Lower leg skin (tissue), 4 donors: ENCODE data around the gene SHANK3. TPM values are rescaled to one million over a fixed set of nuclear protein-coding genes. Genes with fewer than 3 reads are reported as not detected.
"Not testable (repeated sequence)": the region's sequence is repeated elsewhere in the genome, so short reads cannot be mapped to it uniquely, and the experiment has no call there.

ENCODE experiments used
- DNase-seq, 2 donors: peaks; one replicate each; pipeline ENCODE4 v3.0.0-alpha.2; 2019; ENCODE audit warnings: low spot score in 2 of 2
- H3K4me3 ChIP-seq: fragments of 200-600 bp; sonication (generic); 2 replicates; pipeline ENCODE4 v1.5.1; 2017; ENCODE audit warnings: mild to moderate bottlenecking, low read depth; ENCODE audit not compliant: poor library complexity, severe bottlenecking
- POLR2A ChIP-seq, 2 donors: fragments of 450-650 bp; IDR thresholded peaks; one replicate each; pipeline ENCODE4 v1.6.1; 2016 to 2017; ENCODE audit warnings: antibody characterized with exemption in 2 of 2, mild to moderate bottlenecking in 1 of 2, moderate library complexity in 1 of 2
- WGBS, 2 donors: methylation state at CpG; one replicate each; pipeline ENCODE4 v1.1.5; 2018; 5-methylcytosine and 5-hydroxymethylcytosine counted together
- intact Hi-C: fragments of 100-400 bp; cut with DNase I; formaldehyde crosslinking; loops from one replicate; pipeline ENCODE4 v1.15.0; 2023; ENCODE audit warnings: low total_unique reads
- total RNA-seq, 4 donors: library from RNA; depleted of rRNA; stranded (reverse); fragments of >200 nt; gene quantifications; one replicate each; pipeline ENCODE4 v1.1.0, GENCODE V29; 2016
- TF ChIP-seq, protein P1 (sequence below), 3 donors: fragments of 450-650 bp; IDR thresholded peaks; one replicate each; pipeline ENCODE4 v1.5.1; 2016; ENCODE audit warnings: antibody characterized with exemption in 3 of 3, mild to moderate bottlenecking in 3 of 3, moderate library complexity in 2 of 3

SHANK3 gene
- total RNA-seq, 4 donors from 2014 or later, result 4.0 to 8.9 (median 6.8) TPM

DNA sequence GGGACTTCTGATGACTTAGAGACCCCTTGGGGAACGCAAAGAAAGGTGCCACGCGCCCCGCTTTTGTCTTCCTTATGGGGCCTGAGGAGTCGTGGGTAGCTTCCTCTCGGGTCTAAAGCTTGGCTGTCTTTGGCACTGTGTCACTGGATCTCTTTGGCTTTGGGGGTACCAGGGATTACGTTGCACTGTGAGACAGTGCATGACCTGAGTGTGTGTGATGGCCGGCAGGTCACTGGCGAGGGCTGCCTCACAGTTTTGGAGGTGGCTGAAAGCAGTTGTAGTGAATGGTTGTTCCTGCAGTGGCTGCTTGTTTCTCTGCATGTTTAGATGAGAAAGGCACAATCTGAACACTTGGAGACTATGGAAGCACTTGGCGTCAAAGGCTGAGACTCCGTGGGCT is 38.9 kb upstream of the SHANK3 start:
- peak in 1 of 2 donors; percentile 59 for DNase-seq
- no peak overlapping the region for H3K4me3 ChIP-seq
- intact Hi-C loops, result no loop called here
- 84 to 93% methylated on average over 11 of the region's 11 CpGs for WGBS, 2 donors
- TF ChIP-seq POLR2A (IDR thresholded peaks at IDR 0.05), result no peak
- TF ChIP-seq, protein P1, sequence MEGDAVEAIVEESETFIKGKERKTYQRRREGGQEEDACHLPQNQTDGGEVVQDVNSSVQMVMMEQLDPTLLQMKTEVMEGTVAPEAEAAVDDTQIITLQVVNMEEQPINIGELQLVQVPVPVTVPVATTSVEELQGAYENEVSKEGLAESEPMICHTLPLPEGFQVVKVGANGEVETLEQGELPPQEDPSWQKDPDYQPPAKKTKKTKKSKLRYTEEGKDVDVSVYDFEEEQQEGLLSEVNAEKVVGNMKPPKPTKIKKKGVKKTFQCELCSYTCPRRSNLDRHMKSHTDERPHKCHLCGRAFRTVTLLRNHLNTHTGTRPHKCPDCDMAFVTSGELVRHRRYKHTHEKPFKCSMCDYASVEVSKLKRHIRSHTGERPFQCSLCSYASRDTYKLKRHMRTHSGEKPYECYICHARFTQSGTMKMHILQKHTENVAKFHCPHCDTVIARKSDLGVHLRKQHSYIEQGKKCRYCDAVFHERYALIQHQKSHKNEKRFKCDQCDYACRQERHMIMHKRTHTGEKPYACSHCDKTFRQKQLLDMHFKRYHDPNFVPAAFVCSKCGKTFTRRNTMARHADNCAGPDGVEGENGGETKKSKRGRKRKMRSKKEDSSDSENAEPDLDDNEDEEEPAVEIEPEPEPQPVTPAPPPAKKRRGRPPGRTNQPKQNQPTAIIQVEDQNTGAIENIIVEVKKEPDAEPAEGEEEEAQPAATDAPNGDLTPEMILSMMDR (IDR thresholded peaks at IDR 0.05), result no peak

DNA sequence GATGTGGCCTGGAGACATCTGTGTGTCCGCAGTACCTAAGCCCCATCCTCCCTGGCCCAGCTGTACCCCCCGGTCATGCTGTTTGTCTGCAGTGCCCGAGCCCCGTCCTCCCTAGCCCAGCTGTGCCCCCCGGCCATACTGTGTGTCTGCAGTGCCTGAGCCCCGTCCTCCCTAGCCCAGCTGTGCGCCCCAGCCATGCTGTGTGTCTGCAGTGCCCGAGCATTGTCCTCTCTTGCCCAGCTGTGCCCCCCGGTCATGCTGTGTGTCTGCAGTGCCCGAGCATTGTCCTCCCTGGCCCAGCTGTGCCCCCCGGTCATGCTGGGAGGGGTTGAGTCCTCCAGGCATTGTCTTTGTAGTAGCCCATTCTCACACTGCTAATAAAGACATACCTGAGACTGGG is 37.0 kb upstream of the SHANK3 start:
- 87 to 96% methylated on average over 10 to 11 of the region's 11 CpGs for WGBS, 2 donors
- TF ChIP-seq POLR2A (IDR thresholded peaks at IDR 0.05), result no peak
- TF ChIP-seq, protein P1 (IDR thresholded peaks at IDR 0.05), result no peak
- intact Hi-C loops, result no loop called here
- peak in 1 of 2 donors; percentile 64 for DNase-seq
- no peak overlapping the region for H3K4me3 ChIP-seq

DNA sequence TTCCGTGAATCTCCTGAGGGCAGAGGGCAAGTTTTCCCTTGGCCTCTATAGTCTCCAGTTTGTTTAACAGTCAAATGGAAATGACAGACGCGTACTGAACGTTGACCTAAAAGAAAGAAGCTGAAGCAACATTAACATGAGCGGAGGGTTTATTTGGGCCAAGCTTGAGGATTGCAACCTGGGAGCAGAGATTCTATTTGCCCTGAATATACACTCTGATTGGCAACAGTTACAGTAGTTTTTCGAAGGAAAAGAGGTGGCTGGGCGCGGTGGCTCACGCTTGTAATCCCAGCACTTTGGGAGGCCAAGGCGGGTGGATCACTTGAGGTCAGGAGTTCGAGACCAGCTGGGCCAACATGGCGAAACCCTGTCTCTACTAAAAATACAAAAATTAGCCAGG is 32.3 kb upstream of the SHANK3 start:
- H3K4me3 ChIP-seq, intact Hi-C loops, DNase-seq: not testable (repeated sequence)
- WGBS, 2 donors, result 94 to 97% methylated on average over 12 of the region's 12 CpGs

DNA sequence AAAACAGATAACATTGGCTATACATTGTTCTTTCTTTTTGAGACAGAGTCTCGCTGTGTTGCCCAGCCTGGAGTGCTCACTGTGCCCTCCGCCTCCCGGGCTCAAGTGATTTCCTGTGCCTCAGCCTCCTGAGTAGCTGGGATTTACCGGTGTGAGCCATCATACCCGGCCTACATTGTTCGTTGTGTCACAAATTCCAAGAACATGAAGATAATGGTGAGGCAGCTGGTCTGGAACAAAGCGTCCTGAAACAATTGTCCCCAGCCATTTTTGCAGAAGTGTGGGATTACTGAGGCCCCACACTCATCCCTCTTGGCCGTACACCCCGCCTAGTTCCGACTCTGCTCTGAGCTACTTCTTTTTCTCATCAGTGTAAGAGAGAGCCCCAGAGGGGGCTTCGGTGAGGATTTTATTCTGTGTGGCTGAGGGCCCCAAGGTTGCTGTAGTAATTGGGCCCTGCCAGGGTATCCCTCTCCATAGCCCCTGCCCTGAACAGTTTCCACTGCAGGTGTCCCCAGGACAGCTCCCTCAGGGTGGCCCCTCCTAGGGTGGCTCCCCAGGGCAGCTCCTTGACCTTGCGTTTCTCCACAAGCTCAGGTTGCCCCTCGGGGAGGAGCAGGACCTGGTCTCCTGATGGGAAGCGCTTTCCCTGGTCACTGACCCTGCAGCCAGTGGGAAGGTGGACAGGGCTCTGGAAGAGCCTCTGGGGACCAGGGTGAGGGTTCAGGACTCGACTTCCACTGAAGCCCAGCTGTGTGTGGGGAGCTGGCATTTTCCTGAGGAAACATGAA is 31.6 kb upstream of the SHANK3 start:
- intact Hi-C loops, result no loop called here
- no peak overlapping the region for H3K4me3 ChIP-seq
- DNase-seq, result no peak
- WGBS, 2 donors, result 75 to 80% methylated on average over 15 of the region's 15 CpGs
- TF ChIP-seq, protein P1 (IDR thresholded peaks at IDR 0.05), result no peak
- TF ChIP-seq POLR2A (IDR thresholded peaks at IDR 0.05), result no peak

DNA sequence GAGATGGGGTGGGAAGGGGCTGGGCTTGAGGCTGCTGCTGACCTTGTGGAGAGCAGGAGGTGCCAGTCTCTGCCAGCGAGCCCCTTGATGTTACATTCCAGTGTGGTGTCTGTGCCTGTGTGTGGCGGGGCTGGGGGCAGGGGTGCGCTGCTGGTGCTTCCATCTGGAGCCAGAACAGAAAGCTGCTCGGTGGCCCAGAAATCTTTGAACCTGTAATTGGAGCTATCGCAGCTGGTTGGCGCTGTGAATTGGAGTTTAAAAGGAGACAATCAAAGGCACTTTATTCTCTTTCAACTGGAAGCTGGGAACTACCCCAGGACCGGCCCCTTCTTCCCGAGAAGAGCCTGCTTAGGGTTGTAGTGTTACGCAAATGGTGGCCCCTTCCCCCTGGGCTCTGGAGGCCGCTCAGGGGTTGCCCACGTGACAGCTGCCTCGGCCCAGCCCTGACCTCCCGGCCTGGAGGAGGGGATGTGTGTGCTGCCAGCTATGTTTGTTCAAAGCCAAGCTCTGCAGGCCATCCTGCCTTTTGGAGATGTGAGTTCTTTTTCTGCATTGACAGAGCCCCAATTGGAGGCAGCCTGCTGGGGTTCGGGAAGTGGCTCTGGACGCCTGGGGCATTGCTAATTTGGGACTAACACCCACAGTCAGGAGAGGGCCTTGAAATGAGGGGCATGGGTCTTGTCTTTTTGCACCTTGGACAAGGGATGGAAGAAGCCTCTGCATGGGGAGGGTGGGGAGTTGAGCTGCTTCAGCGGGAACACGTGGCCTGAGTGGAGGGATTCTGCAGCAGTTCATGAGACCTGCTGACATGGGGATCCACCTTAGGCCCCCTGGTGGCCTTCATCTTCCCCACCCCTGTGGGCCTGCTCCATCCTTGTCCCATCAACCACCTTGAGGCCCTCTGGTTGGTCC is 30.7 kb upstream of the SHANK3 start:
- DNase-seq, result peak in 1 of 2 donors; percentile 82
- H3K4me3 ChIP-seq, result no peak overlapping the region
- 21 to 22% methylated on average over 16 to 17 of the region's 17 CpGs for WGBS, 2 donors
- TF ChIP-seq, protein P1 (IDR thresholded peaks at IDR 0.05), result no peak
- TF ChIP-seq POLR2A (IDR thresholded peaks at IDR 0.05), result no peak
- intact Hi-C loops, result no loop called here

DNA sequence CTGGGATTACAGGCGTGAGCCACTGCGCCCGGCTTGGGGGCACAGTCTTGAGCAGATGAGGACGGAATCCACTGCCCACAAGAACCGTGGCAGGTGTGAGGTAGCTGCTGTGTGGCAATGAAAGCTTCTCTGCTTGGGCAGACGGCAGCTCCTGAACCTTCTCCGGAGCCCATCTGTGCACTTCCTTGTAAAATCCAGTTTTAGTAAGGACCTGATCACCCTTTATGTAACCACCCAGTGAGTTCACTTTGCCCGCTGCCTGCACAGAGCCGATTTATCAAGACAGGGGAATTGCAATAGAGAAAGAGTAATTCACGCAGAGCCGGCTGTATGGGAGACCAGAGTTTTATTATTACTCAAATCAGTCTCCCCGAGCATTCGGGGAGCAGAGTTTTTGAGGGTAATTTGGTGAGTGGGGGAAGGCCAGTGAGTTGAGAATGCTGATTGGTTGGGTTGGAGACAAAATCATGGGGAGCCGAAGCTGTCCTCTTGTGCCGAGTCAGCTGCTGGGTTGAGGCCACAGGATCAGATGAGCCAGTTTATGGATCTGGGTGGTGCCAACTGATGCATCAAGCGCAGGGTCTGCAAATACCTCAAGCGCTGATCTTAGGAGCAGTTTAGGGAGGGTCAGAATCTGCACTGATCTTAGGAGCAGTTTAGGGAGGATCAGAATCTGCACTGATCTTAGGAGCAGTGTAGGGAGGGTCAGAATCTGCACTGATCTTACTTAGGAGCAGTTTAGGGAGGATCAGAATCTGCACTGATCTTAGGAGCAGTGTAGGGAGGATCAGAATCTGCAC is 29.4 kb upstream of the SHANK3 start:
- DNase-seq, result peak in 1 of 2 donors; percentile 60
- intact Hi-C loops, H3K4me3 ChIP-seq: not testable (repeated sequence)
- WGBS, 2 donors, result 80 to 87% methylated on average over 17 of the region's 17 CpGs

DNA sequence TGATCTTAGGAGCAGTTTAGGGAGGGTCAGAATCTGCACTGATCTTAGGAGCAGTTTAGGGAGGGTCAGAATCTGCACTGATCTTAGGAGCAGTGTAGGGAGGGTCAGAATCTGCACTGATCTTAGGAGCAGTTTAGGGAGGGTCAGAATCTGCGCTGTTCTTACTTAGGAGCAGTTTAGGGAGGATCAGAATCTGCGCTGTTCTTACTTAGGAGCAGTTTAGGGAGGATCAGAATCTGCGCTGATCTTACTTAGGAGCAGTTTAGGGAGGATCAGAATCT is 28.9 kb upstream of the SHANK3 start:
- intact Hi-C loops, DNase-seq, H3K4me3 ChIP-seq: not testable (repeated sequence)
- WGBS, 2 donors, result 48 to 66% methylated on average over 3 of the region's 3 CpGs
